HepG2 (cell line): Measurements from ENCODE around the gene ANKRD49. TPM values are rescaled to one million over a fixed set of nuclear protein-coding genes. Genes with fewer than 3 reads are reported as not detected.
A peak's percentile ranks its signal among the peaks of the same experiment; 100 is the strongest.

Source experiments
- CCAR2 ChIP-seq: fragments of 200-400 bp; formaldehyde crosslinking; optimal IDR thresholded peaks from 2 replicates; pipeline ENCODE3; 2018; ENCODE audit warnings: low read depth, mild to moderate bottlenecking, low read length, moderate library complexity
- GATAD1 ChIP-seq: IDR thresholded peaks from 2 replicates; pipeline ENCODE4 v1.6.1; 2016; ENCODE audit warnings: missing genetic modification reagents, missing compliant biosample characterization
- IRF9 ChIP-seq: sonication (generic); formaldehyde crosslinking; IDR thresholded peaks from 2 replicates; pipeline ENCODE4 v1.8.0; 2022; ENCODE audit warnings: missing genetic modification reagents, mild to moderate bottlenecking, borderline replicate concordance
- MED8 ChIP-seq: sonication (generic); formaldehyde crosslinking; IDR thresholded peaks from 2 replicates; pipeline ENCODE4 v1.8.1; 2023; ENCODE audit warnings: mild to moderate bottlenecking, missing genetic modification reagents; ENCODE audit not compliant: insufficient replicate concordance
- MTF2 ChIP-seq: sonication (generic); formaldehyde crosslinking; IDR thresholded peaks from 2 replicates; pipeline ENCODE4 v1.5.0; 2020; ENCODE audit warnings: missing genetic modification reagents, borderline replicate concordance
- MXD1 ChIP-seq: sonication (generic); formaldehyde crosslinking; IDR thresholded peaks from 2 replicates; pipeline ENCODE4 v1.4.0; 2020; ENCODE audit warnings: mild to moderate bottlenecking, missing genetic modification reagents
- MZF1 ChIP-seq: sonication (generic); formaldehyde crosslinking; IDR thresholded peaks from 2 replicates; pipeline ENCODE4 v1.8.1; 2023; ENCODE audit warnings: mild to moderate bottlenecking, missing genetic modification reagents, borderline replicate concordance
- NCOA1 ChIP-seq: sonication (generic); formaldehyde crosslinking; IDR thresholded peaks from 2 replicates; pipeline ENCODE4 v1.9.0; 2021; ENCODE audit warnings: missing genetic modification reagents
- TCF12 ChIP-seq, 2 experiments: fragments of 450-650 bp in 1 of 2; sonication (generic) in 1 of 2; formaldehyde crosslinking in 1 of 2; IDR thresholded peaks; 2 replicates each; pipeline versions ENCODE4 v1.6.1 to v1.8.0; 2017 to 2022; ENCODE audit warnings: antibody characterized with exemption in 1 of 2, mild to moderate bottlenecking in 1 of 2, missing genetic modification reagents in 1 of 2, moderate library complexity in 1 of 2
- TGIF2 ChIP-seq: IDR thresholded peaks from 2 replicates; pipeline ENCODE4 v1.6.1; 2016; ENCODE audit warnings: control low read depth, missing compliant biosample characterization
- ZC3H4 ChIP-seq: sonication (generic); formaldehyde crosslinking; IDR thresholded peaks from 2 replicates; pipeline ENCODE4 v1.4.0; 2020; ENCODE audit warnings: missing genetic modification reagents, borderline replicate concordance
- ZNF263 ChIP-seq: sonication (generic); formaldehyde crosslinking; IDR thresholded peaks from 2 replicates; pipeline ENCODE4 v1.4.0; 2020; ENCODE audit warnings: missing genetic modification reagents
- ZNF3 ChIP-seq: IDR thresholded peaks from 2 replicates; pipeline ENCODE4 v1.7.0; 2017; ENCODE audit warnings: inconsistent platforms
- ZNF331 ChIP-seq: sonication (generic); formaldehyde crosslinking; IDR thresholded peaks from 2 replicates; pipeline ENCODE4 v1.4.0; 2020; ENCODE audit warnings: missing genetic modification reagents
- ZNF512 ChIP-seq: sonication (generic); formaldehyde crosslinking; IDR thresholded peaks from 2 replicates; pipeline ENCODE4 v1.4.0; 2020; ENCODE audit warnings: mild to moderate bottlenecking, missing genetic modification reagents
- ZNF547 ChIP-seq: sonication (generic); formaldehyde crosslinking; IDR thresholded peaks from 2 replicates; pipeline ENCODE4 v1.5.1; 2020; ENCODE audit warnings: mild to moderate bottlenecking, missing genetic modification reagents
- ZNF780A ChIP-seq: sonication (generic); formaldehyde crosslinking; IDR thresholded peaks from 2 replicates; pipeline ENCODE4 v1.8.0; 2022; ENCODE audit warnings: mild to moderate bottlenecking, missing genetic modification reagents, moderate library complexity
- polyA plus RNA-seq, 8 experiments: library from polyadenylated mRNA; depleted of rRNA in 3 of 8; stranded (reverse) in 7 of 8; unstranded in 1 of 8; fragments of >200 nt; fragmentation: Illumina TruSeq in 4 of 8; extraction: Trizol in 4 of 8; gene quantifications; 2 replicates each; pipeline versions ENCODE4 v1.2.1 to v1.2.3, GENCODE V29; 2011 to 2016; ENCODE audit warnings: low read depth in 4 of 8, missing spikeins in 1 of 8, mixed read lengths in 1 of 8; ENCODE audit not compliant: insufficient read depth in 1 of 8
- total RNA-seq, 5 experiments: library from RNA; depleted of rRNA; stranded (reverse); fragments of >200 nt; fragmentation: Illumina TruSeq; extraction: Trizol; gene quantifications; 2 replicates each; pipeline ENCODE4 v1.2.3, GENCODE V29; 2016; ENCODE audit warnings: low read depth in 1 of 5
- TF ChIP-seq, protein P1 (sequence below): sonication (generic); formaldehyde crosslinking; IDR thresholded peaks from 2 replicates; pipeline ENCODE4 v1.4.0; 2020; ENCODE audit warnings: missing genetic modification reagents
- TF ChIP-seq, protein P2 (sequence below): IDR thresholded peaks from 2 replicates; pipeline ENCODE4 v1.6.1; 2016; ENCODE audit warnings: low read depth, borderline replicate concordance
- TF ChIP-seq, protein P3 (sequence below), 2 experiments: sonication (generic) in 1 of 2; formaldehyde crosslinking in 1 of 2; IDR thresholded peaks; 2 replicates each; pipeline versions ENCODE4 v1.4.0 to v1.6.1; 2018 to 2020; ENCODE audit warnings: missing genetic modification reagents in 2 of 2, borderline replicate concordance in 1 of 2, low read depth in 1 of 2, mild to moderate bottlenecking in 1 of 2, missing biosample characterization in 1 of 2
- TF ChIP-seq, protein P4 (sequence below): sonication (generic); IDR thresholded peaks from 2 replicates; pipeline ENCODE4 v1.6.1; 2016; ENCODE audit warnings: low read depth, borderline replicate concordance

Gene ANKRD49
- total and polyA plus RNA-seq, 2 of the 13 experiments (the other 11 are each of a cell fraction or from before 2014, with no cell fraction given), result 14.2 to 14.3 TPM

DNA sequence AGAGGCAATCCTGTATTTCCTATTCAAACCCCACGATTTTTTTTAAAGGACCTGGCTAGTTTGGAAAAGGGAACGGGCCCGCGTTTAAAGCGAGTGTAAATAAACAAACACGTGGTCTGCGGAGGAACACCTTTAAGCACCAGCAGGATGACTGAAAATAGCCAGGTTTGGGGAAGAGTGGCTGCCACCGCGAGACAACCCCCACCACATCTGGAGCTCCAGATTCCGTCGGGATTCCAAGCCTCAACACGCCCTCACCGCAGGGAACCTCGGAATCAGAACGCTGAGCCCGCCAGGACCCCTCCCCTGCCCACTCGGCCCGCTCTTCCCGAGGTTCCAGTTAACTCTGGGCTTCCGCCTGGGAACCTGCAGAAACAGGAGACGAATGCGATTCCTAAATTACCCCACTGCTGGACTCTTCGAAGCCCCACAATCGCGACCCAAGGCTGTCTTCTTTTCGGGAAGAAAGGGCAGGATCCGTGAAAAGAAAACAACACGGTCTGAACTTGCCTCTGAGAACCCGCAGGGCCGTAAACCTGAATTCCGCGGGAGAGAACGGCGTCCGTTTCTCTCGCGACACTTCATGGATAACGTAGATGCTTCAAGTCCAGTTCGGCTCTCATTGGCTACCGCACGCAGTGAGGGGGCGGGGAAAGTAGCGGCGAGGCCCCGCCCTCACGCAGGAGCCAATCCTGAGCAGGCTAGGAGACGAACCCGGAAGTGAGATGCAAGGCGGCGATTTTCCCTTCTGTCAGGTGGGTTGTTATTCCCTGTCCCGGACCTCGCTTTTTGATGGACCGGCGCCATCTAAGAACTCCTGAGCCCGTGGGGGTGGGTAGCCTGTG, at the start of gene ANKRD49, which contains the start of gene MRE11 (continued):
- TF ChIP-seq, protein P1, sequence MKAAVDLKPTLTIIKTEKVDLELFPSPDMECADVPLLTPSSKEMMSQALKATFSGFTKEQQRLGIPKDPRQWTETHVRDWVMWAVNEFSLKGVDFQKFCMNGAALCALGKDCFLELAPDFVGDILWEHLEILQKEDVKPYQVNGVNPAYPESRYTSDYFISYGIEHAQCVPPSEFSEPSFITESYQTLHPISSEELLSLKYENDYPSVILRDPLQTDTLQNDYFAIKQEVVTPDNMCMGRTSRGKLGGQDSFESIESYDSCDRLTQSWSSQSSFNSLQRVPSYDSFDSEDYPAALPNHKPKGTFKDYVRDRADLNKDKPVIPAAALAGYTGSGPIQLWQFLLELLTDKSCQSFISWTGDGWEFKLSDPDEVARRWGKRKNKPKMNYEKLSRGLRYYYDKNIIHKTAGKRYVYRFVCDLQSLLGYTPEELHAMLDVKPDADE, result no peak
- TF ChIP-seq ZNF780A (no peak), ZC3H4 (CRISPR knock-in tag) (no peak), MTF2 (CRISPR knock-in tag) (no peak), ZNF512 (no peak), IRF9 (CRISPR knock-in tag) (no peak), NCOA1 (CRISPR knock-in tag) (no peak), TCF12 (IDR thresholded peaks at IDR 0.05) (no peak), TCF12 (CRISPR knock-in tag; IDR thresholded peaks at IDR 0.05) (0 out of 2 replicates have a peak, but pooled peaks have one; percentile 27), TGIF2 (peak; percentile 83), ZNF3 (CRISPR knock-in tag) (0 out of 2 replicates have a peak, but pooled peaks have one; percentile 12), ZNF331 (CRISPR knock-in tag) (no peak), ZNF547 (no peak), GATAD1 (CRISPR knock-in tag) (peak; percentile 87), ZNF263 (no peak), MED8 (no peak), CCAR2 (no peak), MXD1 (peak; percentile 31; the same call in 1 of the 2 replicates), MZF1 (CRISPR knock-in tag) (no peak)
- TF ChIP-seq, protein P2, sequence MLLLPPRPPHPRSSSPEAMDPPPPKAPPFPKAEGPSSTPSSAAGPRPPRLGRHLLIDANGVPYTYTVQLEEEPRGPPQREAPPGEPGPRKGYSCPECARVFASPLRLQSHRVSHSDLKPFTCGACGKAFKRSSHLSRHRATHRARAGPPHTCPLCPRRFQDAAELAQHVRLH (CRISPR knock-in tag), result 0 out of 2 replicates have a peak, but pooled peaks have one; percentile 45
- TF ChIP-seq, protein P3, sequence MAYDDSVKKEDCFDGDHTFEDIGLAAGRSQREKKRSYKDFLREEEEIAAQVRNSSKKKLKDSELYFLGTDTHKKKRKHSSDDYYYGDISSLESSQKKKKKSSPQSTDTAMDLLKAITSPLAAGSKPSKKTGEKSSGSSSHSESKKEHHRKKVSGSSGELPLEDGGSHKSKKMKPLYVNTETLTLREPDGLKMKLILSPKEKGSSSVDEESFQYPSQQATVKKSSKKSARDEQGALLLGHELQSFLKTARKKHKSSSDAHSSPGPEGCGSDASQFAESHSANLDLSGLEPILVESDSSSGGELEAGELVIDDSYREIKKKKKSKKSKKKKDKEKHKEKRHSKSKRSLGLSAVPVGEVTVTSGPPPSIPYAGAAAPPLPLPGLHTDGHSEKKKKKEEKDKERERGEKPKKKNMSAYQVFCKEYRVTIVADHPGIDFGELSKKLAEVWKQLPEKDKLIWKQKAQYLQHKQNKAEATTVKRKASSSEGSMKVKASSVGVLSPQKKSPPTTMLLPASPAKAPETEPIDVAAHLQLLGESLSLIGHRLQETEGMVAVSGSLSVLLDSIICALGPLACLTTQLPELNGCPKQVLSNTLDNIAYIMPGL (CRISPR knock-in tag; IDR thresholded peaks at IDR 0.05; ENCODE audit: borderline replicate concordance in 1 of 2, low read depth in 1 of 2), result peak; percentile 48 to 61; a peak in 2 of 4 replicates
- TF ChIP-seq, protein P4, sequence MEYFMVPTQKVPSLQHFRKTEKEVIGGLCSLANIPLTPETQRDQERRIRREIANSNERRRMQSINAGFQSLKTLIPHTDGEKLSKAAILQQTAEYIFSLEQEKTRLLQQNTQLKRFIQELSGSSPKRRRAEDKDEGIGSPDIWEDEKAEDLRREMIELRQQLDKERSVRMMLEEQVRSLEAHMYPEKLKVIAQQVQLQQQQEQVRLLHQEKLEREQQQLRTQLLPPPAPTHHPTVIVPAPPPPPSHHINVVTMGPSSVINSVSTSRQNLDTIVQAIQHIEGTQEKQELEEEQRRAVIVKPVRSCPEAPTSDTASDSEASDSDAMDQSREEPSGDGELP, result peak; percentile 53; the same call in 1 of the 2 replicates
